ENCODE measurements around the gene PTCHD4. TPM values are rescaled to one million over a fixed set of nuclear protein-coding genes. Genes with fewer than 3 reads are reported as not detected.

The PTCHD4 gene
- total RNA-seq, 1 donor from 2014 or later: 11.4 TPM

DNA sequence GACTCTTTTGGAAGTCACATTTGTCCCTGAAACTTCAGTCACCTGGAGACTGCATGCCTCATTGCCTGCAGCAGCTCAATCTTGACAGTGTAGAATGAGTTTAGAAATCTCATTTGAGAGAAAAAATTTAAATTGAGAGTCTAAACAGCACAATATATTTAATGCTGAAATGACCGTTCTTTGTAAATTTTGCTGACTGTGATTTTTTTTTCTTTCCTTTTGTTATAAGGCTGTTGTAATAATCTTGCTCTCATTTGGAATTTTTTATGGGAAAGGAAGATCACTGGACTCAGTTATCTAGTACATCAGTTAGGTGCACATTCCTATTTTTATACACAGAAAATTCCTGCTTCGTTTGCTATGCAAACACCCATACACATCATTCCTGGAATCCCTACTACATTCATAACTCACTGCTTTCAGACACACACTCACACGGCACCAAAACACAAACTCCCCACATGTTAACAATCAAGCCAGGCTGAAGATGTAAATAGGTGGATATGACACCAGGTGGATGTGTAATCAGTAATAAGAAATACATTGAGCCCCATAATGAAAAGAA is 43.8 kb downstream of the PTCHD4 start:
- no peak overlapping the region for H3K27ac ChIP-seq (ENCODE audit: low read depth, low read length)
- H2AFZ ChIP-seq (ENCODE audit: low read depth, low read length): no peak overlapping the region
- no peaks in the 10 kb centered on the region for H3K4me1 ChIP-seq (ENCODE audit: insufficient read depth, low read length)
- Mint-ChIP-seq H3K36me3 (ENCODE audit: low read depth, unreplicated experiment) (no peaks in the 10 kb centered on the region), H3K27me3 (ENCODE audit: low read depth, unreplicated experiment) (no peaks in the 10 kb centered on the region), H3K4me3 (ENCODE audit: unreplicated experiment) (no peak overlapping the region), H3K27ac (ENCODE audit: unreplicated experiment) (no peak overlapping the region), H3K9me3 (ENCODE audit: unreplicated experiment) (no peaks in the 10 kb centered on the region), H3K4me1 (ENCODE audit: low read depth, unreplicated experiment) (peaks cover 16% of the 10 kb centered on the region)
- no peak overlapping the region for H3K4me2 ChIP-seq (ENCODE audit: low read length)
- no peak overlapping the region for H3K4me3 ChIP-seq (ENCODE audit: insufficient read depth, low read depth, low read length)
- H3K36me3 ChIP-seq (ENCODE audit: insufficient read depth, low read length): no peaks in the 10 kb centered on the region
- DNase-seq (ENCODE audit: low read depth) (no peak), FAIRE-seq (no peak)
- peaks cover 9% of the 10 kb centered on the region for H3K27me3 ChIP-seq (ENCODE audit: insufficient read depth, low read length)
- peaks cover 31% of the 10 kb centered on the region for H4K20me1 ChIP-seq (ENCODE audit: insufficient read depth, low read length)
- TF ChIP-seq EZH2 (IDR thresholded peaks at IDR 0.05; ENCODE audit: insufficient read depth, low read length): no peak
- TF ChIP-seq, protein P1, sequence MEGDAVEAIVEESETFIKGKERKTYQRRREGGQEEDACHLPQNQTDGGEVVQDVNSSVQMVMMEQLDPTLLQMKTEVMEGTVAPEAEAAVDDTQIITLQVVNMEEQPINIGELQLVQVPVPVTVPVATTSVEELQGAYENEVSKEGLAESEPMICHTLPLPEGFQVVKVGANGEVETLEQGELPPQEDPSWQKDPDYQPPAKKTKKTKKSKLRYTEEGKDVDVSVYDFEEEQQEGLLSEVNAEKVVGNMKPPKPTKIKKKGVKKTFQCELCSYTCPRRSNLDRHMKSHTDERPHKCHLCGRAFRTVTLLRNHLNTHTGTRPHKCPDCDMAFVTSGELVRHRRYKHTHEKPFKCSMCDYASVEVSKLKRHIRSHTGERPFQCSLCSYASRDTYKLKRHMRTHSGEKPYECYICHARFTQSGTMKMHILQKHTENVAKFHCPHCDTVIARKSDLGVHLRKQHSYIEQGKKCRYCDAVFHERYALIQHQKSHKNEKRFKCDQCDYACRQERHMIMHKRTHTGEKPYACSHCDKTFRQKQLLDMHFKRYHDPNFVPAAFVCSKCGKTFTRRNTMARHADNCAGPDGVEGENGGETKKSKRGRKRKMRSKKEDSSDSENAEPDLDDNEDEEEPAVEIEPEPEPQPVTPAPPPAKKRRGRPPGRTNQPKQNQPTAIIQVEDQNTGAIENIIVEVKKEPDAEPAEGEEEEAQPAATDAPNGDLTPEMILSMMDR (IDR thresholded peaks at IDR 0.05; ENCODE audit: insufficient read depth, low read depth, low read length): no peak
- no peak overlapping the region for H3K9ac ChIP-seq (ENCODE audit: low read length)
- H3K79me2 ChIP-seq (ENCODE audit: insufficient read depth, low read length): no peaks in the 10 kb centered on the region
- no peaks in the 10 kb centered on the region for H3K9me3 ChIP-seq (ENCODE audit: insufficient read depth, low read depth, low read length)

DNA sequence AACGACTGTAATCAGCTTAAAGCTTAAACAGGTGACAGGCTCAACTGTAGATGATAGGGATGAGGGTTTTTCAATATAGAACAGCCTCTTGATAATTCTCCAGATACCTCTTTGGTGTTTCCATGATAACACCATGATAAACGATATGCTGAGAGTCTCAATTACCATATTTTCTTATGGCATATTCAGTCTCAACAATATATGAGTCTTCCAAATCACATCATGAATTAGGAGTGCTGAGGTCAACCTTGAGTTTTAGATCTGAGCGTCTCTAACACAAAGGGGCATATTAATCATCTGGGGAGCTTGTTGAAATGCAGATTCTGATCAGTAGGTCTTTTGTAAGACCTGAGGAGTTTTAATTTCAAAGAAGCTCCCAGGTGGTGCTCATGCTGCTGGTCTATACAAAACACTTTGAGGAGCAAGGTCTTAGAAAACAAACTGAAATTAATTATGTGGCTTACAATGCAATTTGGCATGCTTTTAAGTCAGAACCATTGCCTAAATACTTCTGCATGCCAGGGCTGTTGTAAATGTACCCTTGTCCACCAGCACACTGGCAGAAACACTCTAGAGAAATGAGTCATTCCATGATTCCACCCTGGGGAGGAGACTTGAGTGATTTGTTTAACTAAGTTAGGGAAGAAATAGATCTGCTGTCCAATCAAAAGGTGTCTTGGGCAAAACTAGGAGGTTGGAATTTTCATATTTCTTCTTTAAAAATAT is 49.6 kb downstream of the PTCHD4 start:
- no peak for FAIRE-seq
- no peak overlapping the region for H3K4me3 Mint-ChIP-seq (ENCODE audit: unreplicated experiment)
- no peak overlapping the region for H3K27ac ChIP-seq (ENCODE audit: low read depth, low read length)
- peak; percentile 35 for DNase-seq (ENCODE audit: low read depth)
- H3K27ac Mint-ChIP-seq (ENCODE audit: unreplicated experiment): no peak overlapping the region
- H2AFZ ChIP-seq (ENCODE audit: low read depth, low read length): no peak overlapping the region
- H3K36me3 ChIP-seq (ENCODE audit: insufficient read depth, low read length): no peaks in the 10 kb centered on the region
- no peaks in the 10 kb centered on the region for H3K4me1 ChIP-seq (ENCODE audit: insufficient read depth, low read length)
- no peak overlapping the region for H3K9ac ChIP-seq (ENCODE audit: low read length)
- H3K4me1 Mint-ChIP-seq (ENCODE audit: low read depth, unreplicated experiment): peaks cover 4% of the 10 kb centered on the region
- no peaks in the 10 kb centered on the region for H3K27me3 ChIP-seq (ENCODE audit: insufficient read depth, low read length)
- no peaks in the 10 kb centered on the region for H4K20me1 ChIP-seq (ENCODE audit: insufficient read depth, low read length)
- H3K9me3 ChIP-seq (ENCODE audit: insufficient read depth, low read depth, low read length): no peaks in the 10 kb centered on the region
- H3K9me3 Mint-ChIP-seq (ENCODE audit: unreplicated experiment): no peaks in the 10 kb centered on the region
- no peak overlapping the region for H3K4me3 ChIP-seq (ENCODE audit: insufficient read depth, low read depth, low read length)
- H3K79me2 ChIP-seq (ENCODE audit: insufficient read depth, low read length): no peaks in the 10 kb centered on the region
- TF ChIP-seq EZH2 (IDR thresholded peaks at IDR 0.05; ENCODE audit: insufficient read depth, low read length): no peak
- TF ChIP-seq, protein P1 (IDR thresholded peaks at IDR 0.05; ENCODE audit: insufficient read depth, low read depth, low read length): no peak
- no peaks in the 10 kb centered on the region for H3K27me3 Mint-ChIP-seq (ENCODE audit: low read depth, unreplicated experiment)
- peaks cover 14% of the 10 kb centered on the region for H3K36me3 Mint-ChIP-seq (ENCODE audit: low read depth, unreplicated experiment)
- no peak overlapping the region for H3K4me2 ChIP-seq (ENCODE audit: low read length)
